Heart left ventricle (tissue), 13 donors: ENCODE measurements around the gene SORCS2.

Source experiments
- CTCF ChIP-seq, 12 donors: fragments of 200-600 bp; sonication (generic) in 4 of 12; IDR thresholded peaks; one replicate each; pipeline versions ENCODE4 v1.5.0 to v1.8.0; 2018 to 2022; ENCODE audit warnings: antibody characterized with exemption in 12 of 12, mild to moderate bottlenecking in 5 of 12
- POLR2A ChIP-seq, 2 donors: fragments of 450-650 bp; IDR thresholded peaks; one replicate each; pipeline ENCODE4 v1.6.1; 2017; ENCODE audit warnings: antibody characterized with exemption in 2 of 2, mild to moderate bottlenecking in 2 of 2, moderate library complexity in 2 of 2
- donor health status: ischemic (EF 13 %, LVEDD 7.1; RV severe dilation, severe dysfunction).
- donor health status: DM: no; HTN: yes; CAD: no.
- donor health status: DM: no; HTN: no; CAD: no.
- donor health status: ischemic (EF 25% LVEDD 6.9; RV normal size, moderate dysfunction).
- donor health status: ischemic (EF 25% LVEDD 5.7; RV mildly dilated, moderate dysfunction).
- donor health status: ischemic (EF 35%, LVEDD 5.7; RV mildly dilated, moderate dysfunction).
- donor health status: nonischemic (EF 11% LVEDD 7.7; RV severe dilation, severe dysfunction).
- donor health status: DM: yes; HTN: yes; CAD: no.
- donor health status: PGD.
- donor health status: ischemic (EF 29% LVEDD 5.4; RV normal size, mild dysfunction).
- donor health status: nonischemic (EF 23%, LVEDD 6.1; RV moderate dilation, normal function).

DNA sequence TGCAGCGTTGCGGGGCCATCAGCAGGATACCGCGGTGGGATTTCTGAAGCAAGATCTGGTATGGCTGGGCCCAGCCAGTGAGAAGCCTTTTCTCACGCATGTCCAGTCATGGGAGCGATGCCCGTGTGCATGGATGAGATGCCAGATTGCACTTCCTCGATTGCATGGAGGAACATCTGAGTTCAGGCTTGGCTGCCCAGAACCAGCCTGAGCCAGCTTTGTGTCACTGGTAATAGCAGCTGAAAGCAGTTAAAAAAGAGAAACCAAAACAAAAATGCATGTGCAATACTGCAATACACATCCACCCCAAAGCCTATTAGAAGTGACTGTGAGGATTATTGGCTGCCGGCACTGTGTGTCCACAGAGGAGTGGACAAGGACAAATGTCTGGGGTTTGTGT lies 183.1 kb downstream of the SORCS2 start:
- TF ChIP-seq CTCF (IDR thresholded peaks at IDR 0.05) (no peak), POLR2A (IDR thresholded peaks at IDR 0.05) (no peak)
